OCI-LY1 (cell line): ENCODE data around the gene COPE.
A peak's percentile ranks its signal among the peaks of the same experiment; 100 is the strongest.

Experiments used
- H2AFZ ChIP-seq: fragments of 200-600 bp; sonication (generic), shearing (Covaris generic); 2 replicates; pipeline ENCODE4 v1.6.0; 2014; ENCODE audit warnings: antibody characterized with exemption, mild to moderate bottlenecking, low read length
- H3F3A ChIP-seq: fragments of 200-600 bp; sonication (generic), shearing (Covaris generic); 2 replicates; pipeline ENCODE4 v1.6.0; 2014; ENCODE audit warnings: mild to moderate bottlenecking, antibody characterized with exemption, low read length, moderate library complexity; ENCODE audit not compliant: insufficient read depth
- H3K27ac ChIP-seq: fragments of 200-600 bp; sonication (generic); 2 replicates; pipeline ENCODE4 v1.5.1; 2014; ENCODE audit warnings: low read length, mixed run types, mild to moderate bottlenecking, low read depth; ENCODE audit not compliant: poor library complexity, severe bottlenecking
- H3K27me3 ChIP-seq: fragments of 200-600 bp; sonication (generic); 2 replicates; pipeline ENCODE4 v1.6.0; 2014; ENCODE audit warnings: antibody characterized with exemption, mild to moderate bottlenecking, low read length, moderate library complexity; ENCODE audit not compliant: insufficient read depth
- H3K36me3 ChIP-seq: fragments of 200-600 bp; sonication (generic); 2 replicates; pipeline ENCODE4 v1.6.1; 2014; ENCODE audit warnings: mild to moderate bottlenecking, antibody characterized with exemption, low read length, moderate library complexity, mixed read lengths; ENCODE audit not compliant: insufficient read depth
- H3K4me1 ChIP-seq: fragments of 200-600 bp; sonication (generic); 2 replicates; pipeline ENCODE4 v1.5.1; 2014; ENCODE audit warnings: mild to moderate bottlenecking, low read length, moderate library complexity; ENCODE audit not compliant: insufficient read depth, severe bottlenecking
- H3K4me2 ChIP-seq: fragments of 200-600 bp; sonication (generic), shearing (Covaris generic); 2 replicates; pipeline ENCODE4 v1.6.1; 2014; ENCODE audit warnings: low read length
- H3K4me3 ChIP-seq: fragments of 200-600 bp; sonication (generic); 2 replicates; pipeline ENCODE4 v1.5.1; 2014; ENCODE audit warnings: low read length, low read depth, mild to moderate bottlenecking, mixed read lengths; ENCODE audit not compliant: poor library complexity, severe bottlenecking
- H3K79me2 ChIP-seq: fragments of 200-600 bp; shearing (Covaris generic); 2 replicates; pipeline ENCODE4 v1.6.1; 2016; ENCODE audit warnings: mixed run types, low read length, mixed read lengths; ENCODE audit not compliant: insufficient read depth
- H3K9ac ChIP-seq: fragments of 200-600 bp; sonication (generic), shearing (Covaris generic); 2 replicates; pipeline ENCODE4 v1.6.1; 2014; ENCODE audit warnings: mild to moderate bottlenecking, low read length, mixed read lengths
- H3K9me2 ChIP-seq: fragments of 200-600 bp; sonication (generic), shearing (Covaris generic); 2 replicates; pipeline ENCODE4 v1.6.1; 2014; ENCODE audit warnings: low read depth, mild to moderate bottlenecking, low read length, mixed read lengths
- H3K9me3 ChIP-seq: fragments of 200-600 bp; shearing (Covaris generic); 2 replicates; pipeline ENCODE4 v1.6.1; 2014; ENCODE audit warnings: low read length, mixed read lengths
- H4K20me1 ChIP-seq: fragments of 200-600 bp; sonication (generic), shearing (Covaris generic); 2 replicates; pipeline ENCODE4 v1.6.0; 2016; ENCODE audit warnings: mild to moderate bottlenecking, low read length; ENCODE audit not compliant: insufficient read depth
- EZH2 ChIP-seq: fragments of 200-600 bp; sonication (generic), shearing (Covaris generic); IDR thresholded peaks from 2 replicates; pipeline ENCODE4 v1.8.0; 2017; ENCODE audit warnings: borderline replicate concordance, mixed run types, mild to moderate bottlenecking, antibody characterized with exemption, low read length, moderate library complexity, mixed read lengths
- TF ChIP-seq, protein P1 (sequence below): fragments of 200-600 bp; sonication (generic), shearing (Covaris generic); IDR thresholded peaks from 2 replicates; pipeline ENCODE4 v1.5.1; 2017; ENCODE audit warnings: mild to moderate bottlenecking, antibody characterized with exemption, low read length, moderate library complexity, mixed read lengths

COPE gene

DNA sequence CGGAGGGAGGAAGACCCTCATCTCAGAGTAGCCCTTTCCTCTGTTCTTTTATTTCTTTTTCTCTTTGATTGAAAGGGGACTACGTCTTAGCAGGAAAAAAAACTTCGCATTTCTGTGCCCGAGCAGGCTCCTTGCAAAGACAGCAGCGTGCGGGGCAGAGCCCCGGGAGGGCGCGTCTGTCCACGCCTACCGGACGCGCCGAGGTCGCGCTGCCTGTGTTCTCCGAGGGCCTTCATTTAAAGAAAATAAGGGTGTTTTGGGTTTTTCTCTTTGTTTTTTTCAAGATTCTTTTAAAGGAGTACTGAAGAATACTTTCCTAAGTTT, 52.4 kb downstream of the COPE start:
- no peaks in the 10 kb centered on the region for H3K27me3 ChIP-seq
- H3K9me2 ChIP-seq: no peaks in the 10 kb centered on the region
- H3K79me2 ChIP-seq: no peaks in the 10 kb centered on the region
- H3K4me3 ChIP-seq: no peak overlapping the region
- H3K4me2 ChIP-seq: no peak overlapping the region
- peaks cover 66% of the 10 kb centered on the region for H3K36me3 ChIP-seq
- TF ChIP-seq, protein P1, sequence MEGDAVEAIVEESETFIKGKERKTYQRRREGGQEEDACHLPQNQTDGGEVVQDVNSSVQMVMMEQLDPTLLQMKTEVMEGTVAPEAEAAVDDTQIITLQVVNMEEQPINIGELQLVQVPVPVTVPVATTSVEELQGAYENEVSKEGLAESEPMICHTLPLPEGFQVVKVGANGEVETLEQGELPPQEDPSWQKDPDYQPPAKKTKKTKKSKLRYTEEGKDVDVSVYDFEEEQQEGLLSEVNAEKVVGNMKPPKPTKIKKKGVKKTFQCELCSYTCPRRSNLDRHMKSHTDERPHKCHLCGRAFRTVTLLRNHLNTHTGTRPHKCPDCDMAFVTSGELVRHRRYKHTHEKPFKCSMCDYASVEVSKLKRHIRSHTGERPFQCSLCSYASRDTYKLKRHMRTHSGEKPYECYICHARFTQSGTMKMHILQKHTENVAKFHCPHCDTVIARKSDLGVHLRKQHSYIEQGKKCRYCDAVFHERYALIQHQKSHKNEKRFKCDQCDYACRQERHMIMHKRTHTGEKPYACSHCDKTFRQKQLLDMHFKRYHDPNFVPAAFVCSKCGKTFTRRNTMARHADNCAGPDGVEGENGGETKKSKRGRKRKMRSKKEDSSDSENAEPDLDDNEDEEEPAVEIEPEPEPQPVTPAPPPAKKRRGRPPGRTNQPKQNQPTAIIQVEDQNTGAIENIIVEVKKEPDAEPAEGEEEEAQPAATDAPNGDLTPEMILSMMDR: peak; percentile 20; the same call in 1 of the 2 replicates
- TF ChIP-seq EZH2: no peak
- no peak overlapping the region for H2AFZ ChIP-seq
- H3K27ac ChIP-seq: no peak overlapping the region
- no peaks in the 10 kb centered on the region; the same call in 1 of the 2 replicates for H3F3A ChIP-seq
- no peaks in the 10 kb centered on the region for H3K4me1 ChIP-seq
- no peaks in the 10 kb centered on the region for H4K20me1 ChIP-seq
- no peak overlapping the region for H3K9ac ChIP-seq
- no peaks in the 10 kb centered on the region for H3K9me3 ChIP-seq

GRCh38 chr19:18865973-18866799, 53.0 kb downstream of the COPE start:
- Histone ChIP-seq H3K36me3 (peaks cover 72% of the 10 kb centered on the region), H3K27ac (no peak overlapping the region), H2AFZ (no peak overlapping the region)

DNA sequence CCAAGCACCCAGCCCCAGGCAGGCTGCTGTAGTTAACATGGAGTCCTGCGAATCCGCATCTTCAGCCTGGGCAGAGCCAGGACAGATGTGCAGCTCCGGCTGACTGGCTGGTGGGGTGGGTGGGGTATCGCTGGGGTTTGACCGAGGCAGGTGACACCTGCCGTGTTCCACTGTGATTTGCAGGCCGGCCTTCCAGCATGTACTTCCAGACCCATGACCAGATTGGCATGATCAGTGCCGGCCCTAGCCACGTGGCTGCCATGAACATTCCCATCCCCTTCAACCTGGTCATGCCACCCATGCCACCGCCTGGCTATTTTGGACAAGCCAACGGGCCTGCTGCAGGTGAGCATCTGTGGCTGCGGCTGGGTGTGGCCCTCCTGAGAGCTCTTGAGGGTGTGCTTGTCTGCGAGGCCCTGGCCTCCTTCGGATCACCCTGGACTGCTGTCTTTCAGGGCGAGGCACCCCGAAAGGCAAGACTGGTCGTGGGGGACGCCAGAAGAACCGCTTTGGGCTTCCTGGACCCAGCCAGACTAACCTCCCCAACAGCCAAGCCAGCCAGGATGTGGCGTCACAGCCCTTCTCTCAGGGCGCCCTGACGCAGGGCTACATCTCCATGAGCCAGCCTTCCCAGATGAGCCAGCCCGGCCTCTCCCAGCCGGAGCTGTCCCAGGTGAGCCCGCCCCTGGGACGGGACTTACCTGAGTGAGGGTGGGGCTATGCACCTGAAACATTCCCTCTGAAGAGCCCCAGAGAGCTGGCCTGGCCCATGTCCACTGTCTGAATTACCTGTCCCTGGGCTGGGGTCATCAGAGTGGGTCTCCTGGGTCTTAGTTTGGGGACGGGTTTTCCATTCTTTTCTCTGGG, 53.8 kb downstream of the COPE start:
- Histone ChIP-seq H3F3A (no peaks in the 10 kb centered on the region), H4K20me1 (no peaks in the 10 kb centered on the region), H3K36me3 (peaks cover 80% of the 10 kb centered on the region), H3K9me2 (no peaks in the 10 kb centered on the region), H3K4me1 (no peaks in the 10 kb centered on the region), H2AFZ (no peak overlapping the region), H3K9me3 (no peaks in the 10 kb centered on the region), H3K27ac (no peak overlapping the region), H3K4me3 (no peak overlapping the region), H3K4me2 (no peak overlapping the region), H3K9ac (no peak overlapping the region), H3K79me2 (no peaks in the 10 kb centered on the region), H3K27me3 (no peaks in the 10 kb centered on the region)
- TF ChIP-seq, protein P1: no peak
- TF ChIP-seq EZH2: no peak

More at GRCh38 chr19:18865973-18866799, 53.0 kb downstream of the COPE start:
- Histone ChIP-seq H3K9ac (no peak overlapping the region), H3K9me3 (no peaks in the 10 kb centered on the region), H3K4me1 (no peaks in the 10 kb centered on the region), H3F3A (no peaks in the 10 kb centered on the region; the same call in 1 of the 2 replicates), H3K4me3 (no peak overlapping the region), H4K20me1 (no peaks in the 10 kb centered on the region), H3K79me2 (no peaks in the 10 kb centered on the region), H3K9me2 (no peaks in the 10 kb centered on the region), H3K27me3 (no peaks in the 10 kb centered on the region), H3K4me2 (no peak overlapping the region)
- TF ChIP-seq, protein P1: peak; percentile 96
- no peak for TF ChIP-seq EZH2
